22Rv1 (cell line): ENCODE measurements around the gene GATD1.

Experiments
- H3K27ac ChIP-seq: fragments of 450-650 bp; 2 replicates; pipeline ENCODE4 v1.5.1; 2017
- ZFX ChIP-seq: fragments of 450-650 bp; IDR thresholded peaks from 2 replicates; pipeline ENCODE4 v1.6.1; 2017; ENCODE audit warnings: antibody characterized with exemption, borderline replicate concordance
- TF ChIP-seq, protein P1 (sequence below): fragments of 450-650 bp; IDR thresholded peaks from 2 replicates; pipeline ENCODE4 v1.5.1; 2017; ENCODE audit warnings: mild to moderate bottlenecking

Gene GATD1, protein sequence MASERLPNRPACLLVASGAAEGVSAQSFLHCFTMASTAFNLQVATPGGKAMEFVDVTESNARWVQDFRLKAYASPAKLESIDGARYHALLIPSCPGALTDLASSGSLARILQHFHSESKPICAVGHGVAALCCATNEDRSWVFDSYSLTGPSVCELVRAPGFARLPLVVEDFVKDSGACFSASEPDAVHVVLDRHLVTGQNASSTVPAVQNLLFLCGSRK

DNA sequence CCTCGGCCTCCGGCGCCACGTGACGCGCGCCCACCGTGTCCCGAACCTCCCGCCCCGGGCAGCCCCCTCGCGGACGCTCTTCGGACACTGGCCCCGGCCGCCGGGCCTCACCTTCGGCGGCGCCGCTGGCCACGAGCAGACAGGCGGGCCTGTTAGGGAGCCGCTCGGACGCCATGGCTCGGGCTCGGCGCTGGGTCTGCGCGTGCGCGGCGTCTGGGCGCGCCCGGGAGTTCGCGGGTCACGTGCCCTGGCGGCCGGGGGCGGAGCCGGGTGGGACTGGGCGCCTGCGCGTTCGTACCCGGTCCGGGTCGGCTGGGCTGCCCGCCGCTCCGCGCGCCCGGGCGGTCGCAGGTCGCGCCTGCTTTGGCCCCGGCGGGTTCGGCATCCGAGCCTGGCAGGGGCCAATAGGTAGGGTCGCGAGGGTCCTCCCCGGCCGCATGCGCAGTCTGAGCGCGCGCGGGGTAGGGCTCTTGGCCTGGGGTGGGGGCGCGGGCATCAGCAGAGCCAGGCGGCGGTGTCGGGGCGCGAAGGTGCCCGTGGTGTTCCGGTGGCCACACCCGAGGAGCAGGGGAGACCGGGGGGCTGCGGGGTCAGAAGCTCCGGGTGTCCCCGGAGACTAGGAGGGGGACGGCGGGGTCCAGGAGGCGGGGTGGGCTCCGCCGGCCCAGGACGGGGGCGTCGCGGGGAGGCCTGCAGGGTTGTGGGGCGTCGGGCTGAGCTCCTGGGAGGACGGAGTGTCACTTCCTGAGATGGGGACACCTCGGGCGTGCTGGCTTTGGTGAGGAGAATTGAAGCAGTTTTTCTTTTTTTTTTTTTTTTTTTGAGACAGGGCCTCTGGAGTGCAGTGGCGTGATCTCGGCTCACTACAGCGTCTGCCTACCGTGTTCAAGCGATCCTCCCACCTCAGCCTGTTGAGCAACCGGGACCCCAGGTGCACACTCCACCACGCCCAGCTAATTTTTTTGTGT lies at the start of gene GATD1:
GATD1 (minus strand) TSS at position 200 of the 968 bp plus-strand sequence; CDS start at position 175, 25 bp downstream.
- TF ChIP-seq, protein P1, sequence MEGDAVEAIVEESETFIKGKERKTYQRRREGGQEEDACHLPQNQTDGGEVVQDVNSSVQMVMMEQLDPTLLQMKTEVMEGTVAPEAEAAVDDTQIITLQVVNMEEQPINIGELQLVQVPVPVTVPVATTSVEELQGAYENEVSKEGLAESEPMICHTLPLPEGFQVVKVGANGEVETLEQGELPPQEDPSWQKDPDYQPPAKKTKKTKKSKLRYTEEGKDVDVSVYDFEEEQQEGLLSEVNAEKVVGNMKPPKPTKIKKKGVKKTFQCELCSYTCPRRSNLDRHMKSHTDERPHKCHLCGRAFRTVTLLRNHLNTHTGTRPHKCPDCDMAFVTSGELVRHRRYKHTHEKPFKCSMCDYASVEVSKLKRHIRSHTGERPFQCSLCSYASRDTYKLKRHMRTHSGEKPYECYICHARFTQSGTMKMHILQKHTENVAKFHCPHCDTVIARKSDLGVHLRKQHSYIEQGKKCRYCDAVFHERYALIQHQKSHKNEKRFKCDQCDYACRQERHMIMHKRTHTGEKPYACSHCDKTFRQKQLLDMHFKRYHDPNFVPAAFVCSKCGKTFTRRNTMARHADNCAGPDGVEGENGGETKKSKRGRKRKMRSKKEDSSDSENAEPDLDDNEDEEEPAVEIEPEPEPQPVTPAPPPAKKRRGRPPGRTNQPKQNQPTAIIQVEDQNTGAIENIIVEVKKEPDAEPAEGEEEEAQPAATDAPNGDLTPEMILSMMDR: 0 out of 2 replicates have a peak, but pooled peaks have one; percentile 5
- TF ChIP-seq ZFX: no peak
- H3K27ac ChIP-seq: peak within 1 kb of the TSS; percentile 78

DNA sequence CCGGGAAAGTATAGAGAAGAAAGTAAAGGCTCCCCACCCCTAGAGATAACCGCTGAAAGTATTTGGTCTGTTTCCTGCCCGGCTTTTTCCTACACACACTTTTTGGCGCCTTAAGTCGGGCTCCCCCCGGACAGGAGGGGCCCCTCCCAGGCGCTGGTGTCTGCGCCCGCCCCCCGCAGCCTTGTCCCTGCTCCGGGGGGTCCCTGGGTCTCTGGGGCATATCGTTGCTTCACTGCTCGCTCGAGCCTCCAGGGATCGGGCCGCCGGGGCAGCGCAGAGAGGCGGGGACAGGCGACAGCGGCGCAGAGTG lies 49.5 kb upstream of the GATD1 start:
- H3K27ac ChIP-seq: peak overlapping the region; percentile 96
- no peak for TF ChIP-seq ZFX
- TF ChIP-seq, protein P1: no peak

DNA sequence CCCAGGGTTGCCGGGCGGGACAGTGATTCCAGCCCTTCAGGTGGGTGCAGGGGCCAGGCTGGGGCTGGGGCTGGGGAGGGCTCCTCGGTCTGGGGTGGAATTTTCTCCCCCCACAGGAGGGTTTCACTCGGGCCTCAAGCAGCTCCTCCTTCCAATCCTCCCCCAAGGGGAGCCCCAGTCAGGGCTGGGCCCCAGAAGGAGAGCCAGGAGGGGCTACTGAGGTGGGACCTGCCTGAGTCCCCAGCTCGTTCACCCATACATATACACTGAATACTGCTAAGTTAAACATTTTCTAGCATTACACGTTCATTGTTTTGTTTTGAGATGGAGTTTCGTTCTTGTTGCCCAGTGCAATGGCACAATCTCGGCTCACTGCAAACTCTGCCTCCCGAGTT lies 48.9 kb upstream of the GATD1 start:
- no peak for TF ChIP-seq ZFX
- TF ChIP-seq, protein P1: no peak
- peak overlapping the region; percentile 96 for H3K27ac ChIP-seq

DNA sequence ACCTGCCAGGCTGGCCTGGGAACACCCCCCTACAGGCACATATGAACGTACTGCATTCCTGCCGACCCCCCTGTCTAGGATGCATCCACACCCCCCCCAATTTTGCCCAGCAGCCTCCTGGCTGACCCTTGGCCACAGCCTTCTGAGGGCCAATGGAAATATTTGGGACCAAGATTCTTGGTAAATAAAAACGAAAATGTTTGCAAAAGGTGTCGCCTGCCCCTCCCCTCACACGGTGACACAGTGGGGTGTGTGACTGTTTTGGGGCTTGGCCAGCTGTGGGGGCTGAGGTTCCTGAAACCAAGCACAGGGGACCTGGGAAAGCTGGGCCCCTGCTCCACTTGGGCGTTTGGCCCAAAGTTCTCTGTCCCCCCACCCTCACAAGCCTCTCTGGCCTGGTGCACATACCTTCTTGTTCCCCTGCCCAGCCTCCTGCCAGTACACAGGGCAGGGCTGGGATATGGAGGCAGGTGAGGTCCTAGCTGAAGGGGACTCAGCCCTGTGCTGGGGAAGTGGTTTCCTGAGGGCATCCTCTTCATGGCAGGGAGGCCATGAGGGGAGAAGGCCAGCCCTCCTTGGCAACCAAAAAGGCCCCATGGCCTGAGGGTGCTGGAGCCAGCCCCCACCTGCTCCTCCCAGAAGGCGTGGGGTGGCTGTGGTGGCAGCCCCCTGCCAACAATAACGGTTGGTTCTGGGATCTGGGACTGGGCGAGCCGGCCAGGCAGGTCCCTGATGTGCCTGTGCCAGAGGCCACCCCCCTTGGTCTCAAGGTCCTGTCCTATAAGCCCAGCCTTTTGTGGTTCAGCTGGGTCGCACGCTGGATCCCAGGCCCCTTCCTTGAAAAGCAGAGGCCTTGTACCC lies 48.3 kb upstream of the GATD1 start:
- H3K27ac ChIP-seq: peak overlapping the region; percentile 96
- TF ChIP-seq, protein P1: no peak
- no peak for TF ChIP-seq ZFX

DNA sequence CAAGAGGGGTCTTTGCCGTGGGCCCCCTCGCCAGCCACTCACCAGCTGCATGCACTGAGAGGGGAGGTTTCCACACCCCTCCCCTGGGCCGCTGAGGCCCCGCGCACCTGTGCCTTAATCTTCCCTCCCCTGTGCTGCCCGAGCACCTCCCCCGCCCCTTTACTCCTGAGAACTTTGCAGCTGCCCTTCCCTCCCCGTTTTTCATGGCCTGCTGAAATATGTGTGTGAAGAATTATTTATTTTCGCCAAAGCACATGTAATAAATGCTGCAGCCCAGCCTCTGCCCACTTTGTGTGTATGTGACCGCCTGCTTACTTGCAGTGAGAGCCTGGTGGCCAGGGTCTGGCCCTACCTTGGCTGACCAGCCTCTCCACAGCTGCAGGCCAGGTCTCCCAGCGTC lies 47.7 kb upstream of the GATD1 start:
- peak overlapping the region; percentile 96 for H3K27ac ChIP-seq

DNA sequence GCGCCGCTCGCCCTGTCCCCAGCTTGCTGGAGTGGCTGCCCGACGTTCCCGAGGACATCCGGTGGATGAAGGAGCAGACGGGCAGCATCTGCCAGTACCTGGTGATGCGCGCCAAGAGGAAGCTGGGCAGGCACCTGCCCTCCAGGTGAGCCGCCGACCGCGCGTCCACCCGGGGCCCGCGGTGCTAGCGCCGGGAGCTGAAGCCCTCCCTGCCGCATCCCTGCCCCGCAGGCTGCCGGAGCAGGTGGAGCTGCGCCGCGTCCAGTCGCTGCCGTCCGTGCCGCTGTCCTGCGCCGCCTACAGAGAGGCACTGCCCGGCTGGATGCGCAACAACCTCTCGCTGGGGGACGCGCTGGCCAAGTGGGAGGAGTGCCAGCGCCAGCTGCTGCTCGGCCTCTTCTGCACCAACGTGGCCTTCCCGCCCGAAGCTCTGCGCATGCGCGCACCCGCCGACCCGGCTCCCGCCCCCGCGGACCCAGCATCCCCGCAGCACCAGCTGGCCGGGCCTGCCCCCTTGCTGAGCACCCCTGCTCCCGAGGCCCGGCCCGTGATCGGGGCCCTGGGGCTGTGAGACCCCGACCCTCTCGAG lies 47.1 kb upstream of the GATD1 start:
- TF ChIP-seq, protein P1: no peak; the same call in 1 of the 2 replicates
- no peak for TF ChIP-seq ZFX
- H3K27ac ChIP-seq: peak overlapping the region; percentile 96

More for the DNA sequence above, 47.7 kb upstream of the GATD1 start:
- TF ChIP-seq, protein P1: no peak
- no peak for TF ChIP-seq ZFX
